SU-DHL-6 (cell line): ENCODE data around the gene NFIC.
"Not testable (repeated sequence)": the region's sequence is repeated elsewhere in the genome, so short reads cannot be mapped to it uniquely, and the experiment has no call there.

ENCODE experiments used
- H2AFZ ChIP-seq: fragments of 200-600 bp; sonication (generic); 2 replicates; pipeline ENCODE4 v1.6.1; 2014; ENCODE audit warnings: low read depth, mild to moderate bottlenecking, moderate library complexity, mixed read lengths, antibody characterized with exemption, low read length; ENCODE audit not compliant: severe bottlenecking
- H3F3A ChIP-seq: fragments of 200-600 bp; shearing (Covaris generic); 2 replicates; pipeline ENCODE4 v1.6.0; 2016; ENCODE audit warnings: antibody characterized with exemption, mild to moderate bottlenecking; ENCODE audit not compliant: insufficient read depth
- H3K27ac ChIP-seq: fragments of 200-600 bp; sonication (generic); 2 replicates; pipeline ENCODE4 v1.5.1; 2016; ENCODE audit warnings: low read depth, mild to moderate bottlenecking, low read length, moderate library complexity, mixed read lengths
- H3K27me3 ChIP-seq: fragments of 200-600 bp; sonication (generic), shearing (Covaris generic); 2 replicates; pipeline ENCODE4 v1.6.0; 2014; ENCODE audit warnings: mild to moderate bottlenecking, low read length
- H3K36me3 ChIP-seq: fragments of 200-600 bp; sonication (generic); 2 replicates; pipeline ENCODE4 v1.6.1; 2014; ENCODE audit warnings: mild to moderate bottlenecking, low read length, mixed read lengths
- H3K4me2 ChIP-seq: fragments of 300-600, 200-600 bp; shearing (Covaris generic), sonication (generic); 2 replicates; pipeline ENCODE4 v1.6.0; 2014; ENCODE audit warnings: low read length, low read depth, mild to moderate bottlenecking; ENCODE audit not compliant: poor library complexity, severe bottlenecking
- H3K4me3 ChIP-seq: fragments of 200-600 bp; sonication (generic); 2 replicates; pipeline ENCODE4 v1.5.1; 2014; ENCODE audit warnings: antibody characterized with exemption, low read length, mild to moderate bottlenecking, mixed read lengths; ENCODE audit not compliant: insufficient read depth, poor library complexity, severe bottlenecking
- H3K79me2 ChIP-seq: fragments of 200-600 bp; sonication (generic); 2 replicates; pipeline ENCODE4 v1.6.1; 2014; ENCODE audit warnings: mild to moderate bottlenecking, low read length, moderate library complexity; ENCODE audit not compliant: insufficient read depth
- H3K9ac ChIP-seq: fragments of 200-600 bp; sonication (generic); 2 replicates; pipeline ENCODE4 v1.7.0; 2014; ENCODE audit warnings: mild to moderate bottlenecking, low read length
- H3K9me2 ChIP-seq: fragments of 200-600 bp; sonication (generic); replicated peaks from 2 replicates; pipeline ENCODE4 v1.6.1; 2014; ENCODE audit warnings: low read length; ENCODE audit not compliant: insufficient read depth
- H3K9me3 ChIP-seq: fragments of 200-600 bp; sonication (generic); 2 replicates; pipeline ENCODE4 v1.6.1; 2014; ENCODE audit warnings: low read length, mixed read lengths; ENCODE audit not compliant: insufficient read depth
- H4K20me1 ChIP-seq: fragments of 200-600 bp; sonication (generic); 2 replicates; pipeline ENCODE4 v1.6.1; 2014; ENCODE audit warnings: low read depth, mild to moderate bottlenecking, antibody characterized with exemption, low read length, moderate library complexity, mixed read lengths
- EZH2phosphoT487 ChIP-seq: fragments of 200-600 bp; sonication (generic), shearing (Covaris generic); conservative IDR thresholded peaks from 2 replicates; pipeline ENCODE4 v1.6.1; 2018; ENCODE audit warnings: mild to moderate bottlenecking, antibody characterized with exemption, low read length, moderate library complexity, mixed read lengths
- TF ChIP-seq, protein P1 (sequence below): fragments of 200-600 bp; sonication (generic); IDR thresholded peaks from one replicate; pipeline ENCODE4 v1.5.1; 2017; ENCODE audit warnings: antibody characterized with exemption, mild to moderate bottlenecking, low read length, moderate library complexity; ENCODE audit not compliant: insufficient read depth, poor library complexity, severe bottlenecking

NFIC gene

DNA sequence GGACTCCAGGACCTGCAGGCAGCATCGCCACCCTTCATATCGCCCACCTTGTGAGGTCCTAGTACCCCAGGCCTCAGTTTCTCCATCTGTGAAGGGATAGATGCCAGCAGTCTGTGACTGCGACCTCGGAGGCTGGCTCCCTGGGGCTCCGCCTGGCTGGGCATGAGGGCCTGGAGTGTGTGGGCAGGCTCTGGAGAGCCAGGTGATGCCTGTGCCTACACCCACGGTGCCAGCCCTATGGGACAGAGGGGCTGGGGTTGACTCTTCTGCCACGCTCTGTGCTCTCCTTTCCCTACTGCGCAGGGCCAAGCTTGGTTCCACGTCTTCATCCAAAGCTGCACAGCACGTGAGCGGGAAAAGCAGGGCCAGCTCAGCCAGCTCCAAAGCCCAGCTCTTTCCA, 26.0 kb upstream of the NFIC start:
- Histone ChIP-seq H3K79me2 (no peaks in the 10 kb centered on the region), H3K9me3 (no peaks in the 10 kb centered on the region), H2AFZ (no peak overlapping the region), H3K4me2 (no peak overlapping the region), H3F3A (no peaks in the 10 kb centered on the region), H3K27me3 (no peaks in the 10 kb centered on the region), H3K36me3 (no peaks in the 10 kb centered on the region), H3K27ac (no peak overlapping the region), H3K9me2 (no peaks in the 10 kb centered on the region), H4K20me1 (no peaks in the 10 kb centered on the region), H3K4me3 (no peak overlapping the region), H3K9ac (no peak overlapping the region)
- TF ChIP-seq, protein P1, sequence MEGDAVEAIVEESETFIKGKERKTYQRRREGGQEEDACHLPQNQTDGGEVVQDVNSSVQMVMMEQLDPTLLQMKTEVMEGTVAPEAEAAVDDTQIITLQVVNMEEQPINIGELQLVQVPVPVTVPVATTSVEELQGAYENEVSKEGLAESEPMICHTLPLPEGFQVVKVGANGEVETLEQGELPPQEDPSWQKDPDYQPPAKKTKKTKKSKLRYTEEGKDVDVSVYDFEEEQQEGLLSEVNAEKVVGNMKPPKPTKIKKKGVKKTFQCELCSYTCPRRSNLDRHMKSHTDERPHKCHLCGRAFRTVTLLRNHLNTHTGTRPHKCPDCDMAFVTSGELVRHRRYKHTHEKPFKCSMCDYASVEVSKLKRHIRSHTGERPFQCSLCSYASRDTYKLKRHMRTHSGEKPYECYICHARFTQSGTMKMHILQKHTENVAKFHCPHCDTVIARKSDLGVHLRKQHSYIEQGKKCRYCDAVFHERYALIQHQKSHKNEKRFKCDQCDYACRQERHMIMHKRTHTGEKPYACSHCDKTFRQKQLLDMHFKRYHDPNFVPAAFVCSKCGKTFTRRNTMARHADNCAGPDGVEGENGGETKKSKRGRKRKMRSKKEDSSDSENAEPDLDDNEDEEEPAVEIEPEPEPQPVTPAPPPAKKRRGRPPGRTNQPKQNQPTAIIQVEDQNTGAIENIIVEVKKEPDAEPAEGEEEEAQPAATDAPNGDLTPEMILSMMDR: no peak
- no peak for TF ChIP-seq EZH2phosphoT487

DNA sequence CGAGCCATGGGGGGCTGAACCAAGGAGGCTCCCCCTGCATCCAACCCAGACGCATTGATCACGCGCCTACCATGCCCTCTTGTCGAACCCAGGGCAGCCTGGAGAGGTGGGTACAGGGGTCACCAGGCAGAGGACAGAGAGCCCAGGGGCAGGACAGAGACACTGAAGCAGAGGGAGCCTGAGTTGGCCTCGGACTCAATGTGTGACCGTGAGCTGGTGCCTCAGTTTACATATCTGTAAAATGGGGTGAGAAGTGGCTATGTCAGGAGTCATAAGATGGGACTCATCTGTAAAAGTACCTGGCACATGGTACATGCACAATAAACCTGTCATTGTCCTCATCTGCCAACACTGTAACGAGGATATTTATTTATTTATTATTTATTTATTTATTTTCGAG, 24.1 kb upstream of the NFIC start:
- Histone ChIP-seq H3K36me3 (no peaks in the 10 kb centered on the region), H3K27ac (no peak overlapping the region)
- no peak for TF ChIP-seq EZH2phosphoT487
- TF ChIP-seq, protein P1: no peak

DNA sequence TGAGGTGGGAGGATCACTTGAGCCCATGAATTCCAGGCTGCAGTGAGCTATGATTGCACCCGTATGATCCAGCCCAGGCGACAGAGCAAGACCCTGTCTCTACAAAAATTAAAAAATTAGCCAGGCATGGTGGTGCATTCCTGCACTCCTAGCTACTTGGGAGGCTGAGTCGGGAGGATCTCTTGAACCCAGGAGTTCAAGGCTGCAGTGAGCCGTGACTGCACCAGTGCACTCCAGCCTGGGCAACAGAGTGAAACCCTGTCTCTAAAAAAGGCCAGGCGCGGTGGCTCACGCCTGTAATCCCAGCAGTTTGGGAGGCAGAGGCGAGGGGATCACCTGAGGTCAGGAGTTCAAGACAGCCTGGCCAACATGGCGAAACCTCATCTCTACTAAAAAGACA, 23.4 kb upstream of the NFIC start:
- H3K9me3 ChIP-seq, H3K27me3 ChIP-seq, H3K9ac ChIP-seq, H3F3A ChIP-seq, H4K20me1 ChIP-seq, H3K4me2 ChIP-seq, H3K36me3 ChIP-seq, H3K9me2 ChIP-seq, H3K27ac ChIP-seq, H3K4me3 ChIP-seq, H2AFZ ChIP-seq, H3K79me2 ChIP-seq: not testable (repeated sequence)

More for the DNA sequence above, 24.1 kb upstream of the NFIC start:
- Histone ChIP-seq H3K4me2 (no peak overlapping the region), H3K9me2 (no peaks in the 10 kb centered on the region), H2AFZ (no peak overlapping the region), H3K79me2 (no peaks in the 10 kb centered on the region), H4K20me1 (no peaks in the 10 kb centered on the region), H3K9me3 (no peaks in the 10 kb centered on the region), H3K27me3 (no peaks in the 10 kb centered on the region), H3K4me3 (no peak overlapping the region), H3K9ac (no peak overlapping the region), H3F3A (no peaks in the 10 kb centered on the region)

DNA sequence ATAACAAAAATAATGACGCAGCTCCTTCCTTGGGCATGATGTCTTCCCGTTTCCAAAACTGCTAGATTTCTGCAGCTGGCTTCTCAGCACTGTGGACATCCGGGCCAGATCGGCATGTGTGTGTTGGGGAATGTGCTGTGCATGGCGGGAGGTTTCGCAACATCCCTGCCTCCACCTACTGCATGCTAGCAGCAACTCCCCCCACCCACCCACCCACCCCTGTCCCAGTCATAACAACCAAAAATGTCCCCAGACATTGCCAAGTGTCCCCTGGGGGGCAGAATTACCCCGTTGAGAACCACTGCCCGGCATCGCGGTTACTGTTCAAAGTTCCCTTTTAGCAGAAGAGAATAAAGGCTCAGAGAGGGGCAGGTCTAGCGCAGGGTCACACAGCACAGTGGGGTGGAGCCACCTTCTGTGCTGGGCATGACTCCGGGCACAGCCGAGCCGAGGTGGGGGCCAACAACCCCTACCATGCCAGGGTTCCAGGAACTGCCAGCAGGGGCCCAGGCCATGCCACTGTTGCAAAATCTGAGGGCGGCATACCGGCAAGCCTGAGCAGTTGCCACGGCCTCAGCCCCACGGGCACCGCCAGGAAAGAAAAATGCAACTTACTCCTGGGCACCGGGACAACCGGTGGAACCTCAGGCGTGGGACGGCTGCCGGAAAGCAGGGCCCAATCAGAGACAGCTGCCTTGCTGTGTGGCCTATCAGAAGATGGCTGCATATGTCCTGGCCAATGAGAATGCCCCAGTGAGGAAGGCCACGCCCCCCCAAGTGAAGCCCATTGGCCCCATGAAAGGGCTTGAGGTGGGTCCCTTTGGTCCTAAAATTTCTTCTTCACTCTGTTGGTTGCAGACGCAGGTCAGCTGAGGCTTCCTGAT, 22.5 kb upstream of the NFIC start:
- Histone ChIP-seq H2AFZ (no peak overlapping the region), H3K9me3 (no peaks in the 10 kb centered on the region), H3K9me2 (no peaks in the 10 kb centered on the region), H3K27me3 (no peaks in the 10 kb centered on the region), H3K9ac (no peak overlapping the region), H3K4me3 (no peak overlapping the region), H3K27ac (no peak overlapping the region), H4K20me1 (no peaks in the 10 kb centered on the region), H3K36me3 (no peaks in the 10 kb centered on the region), H3F3A (no peaks in the 10 kb centered on the region), H3K4me2 (no peak overlapping the region), H3K79me2 (no peaks in the 10 kb centered on the region)
- no peak for TF ChIP-seq EZH2phosphoT487
- TF ChIP-seq, protein P1: no peak
